Liver (tissue), 9 donors: ENCODE measurements around the gene ITGBL1. TPM values are rescaled to one million over a fixed set of nuclear protein-coding genes. Genes with fewer than 3 reads are reported as not detected.

Experiments used
- DNase-seq: peaks from one replicate; pipeline ENCODE4 v3.0.0-alpha.2; 2017; ENCODE audit warnings: low spot score
- H3K27ac ChIP-seq, 2 donors: one replicate each; pipeline ENCODE4 v1.7.0; 2013; ENCODE audit warnings: inconsistent platforms in 2 of 2, low read length in 2 of 2, control low read depth in 1 of 2, low read depth in 1 of 2, mild to moderate bottlenecking in 1 of 2
- H3K27me3 ChIP-seq, 4 donors: one replicate each; pipeline versions ENCODE4 v1.6.1 to v1.7.0; 2013; ENCODE audit warnings: low read length in 3 of 4, inconsistent platforms in 1 of 4, mild to moderate bottlenecking in 1 of 4, moderate library complexity in 1 of 4; ENCODE audit not compliant: control insufficient read depth in 4 of 4, insufficient read depth in 4 of 4
- H3K36me3 ChIP-seq, 4 donors: one replicate each; pipeline versions ENCODE4 v1.6.1 to v1.7.0; 2013; ENCODE audit warnings: low read length in 3 of 4, mild to moderate bottlenecking in 3 of 4, low read depth in 1 of 4, moderate library complexity in 1 of 4; ENCODE audit not compliant: control insufficient read depth in 4 of 4, insufficient read depth in 3 of 4
- H3K4me1 ChIP-seq, 4 donors: one replicate each; pipeline versions ENCODE4 v1.6.1 to v1.7.0; 2013; ENCODE audit warnings: low read length in 3 of 4, mild to moderate bottlenecking in 3 of 4, moderate library complexity in 1 of 4; ENCODE audit not compliant: control insufficient read depth in 4 of 4, insufficient read depth in 4 of 4
- H3K4me3 ChIP-seq, 3 donors: one replicate each; pipeline versions ENCODE4 v1.6.1 to v1.7.0; 2013; ENCODE audit warnings: low read length in 3 of 3, control low read depth in 1 of 3, low read depth in 1 of 3, mild to moderate bottlenecking in 1 of 3
- H3K9ac ChIP-seq, 2 donors: one replicate each; pipeline ENCODE4 v1.7.0; 2013; ENCODE audit warnings: low read length in 2 of 2, mild to moderate bottlenecking in 2 of 2, moderate library complexity in 2 of 2, control low read depth in 1 of 2, low read depth in 1 of 2
- H3K9me3 ChIP-seq, 4 donors: one replicate each; pipeline versions ENCODE4 v1.6.1 to v1.7.0; 2013; ENCODE audit warnings: low read length in 3 of 4; ENCODE audit not compliant: control insufficient read depth in 4 of 4
- ATF3 ChIP-seq: IDR thresholded peaks from 2 replicates; pipeline ENCODE4 v1.6.1; 2016; ENCODE audit warnings: antibody characterized with exemption
- EGR1 ChIP-seq, 2 donors: IDR thresholded peaks; 2 replicates each; pipeline ENCODE4 v1.6.1; 2016 to 2018; ENCODE audit warnings: antibody characterized with exemption in 2 of 2, low read depth in 2 of 2
- FOXA1 ChIP-seq: IDR thresholded peaks from 2 replicates; pipeline ENCODE4 v1.6.1; 2016; ENCODE audit warnings: antibody characterized with exemption
- GABPA ChIP-seq, 2 donors: IDR thresholded peaks in 1 of 2; conservative IDR thresholded peaks in 1 of 2; 2 replicates each; pipeline ENCODE4 v1.6.1; 2016; ENCODE audit warnings: antibody characterized with exemption in 2 of 2, mild to moderate bottlenecking in 1 of 2, moderate library complexity in 1 of 2
- HNF4A ChIP-seq, 2 donors: conservative IDR thresholded peaks; 2 replicates each; pipeline ENCODE4 v1.6.1; 2016; ENCODE audit warnings: antibody characterized with exemption in 2 of 2, mild to moderate bottlenecking in 2 of 2
- HNF4G ChIP-seq: IDR thresholded peaks from 2 replicates; pipeline ENCODE4 v1.6.1; 2016; ENCODE audit warnings: antibody characterized with exemption
- JUND ChIP-seq, 2 donors: IDR thresholded peaks; 2 replicates each; pipeline ENCODE4 v1.6.1; 2016; ENCODE audit warnings: antibody characterized with exemption in 2 of 2
- RAD21 ChIP-seq, 2 donors: IDR thresholded peaks; 2 replicates each; pipeline ENCODE4 v1.6.1; 2016; ENCODE audit warnings: antibody characterized with exemption in 2 of 2, mild to moderate bottlenecking in 2 of 2
- REST ChIP-seq: IDR thresholded peaks from 2 replicates; pipeline ENCODE4 v1.6.1; 2016; ENCODE audit warnings: antibody characterized with exemption, mild to moderate bottlenecking
- RXRA ChIP-seq, 2 donors: IDR thresholded peaks; 2 replicates each; pipeline ENCODE4 v1.6.1; 2017 to 2018; ENCODE audit warnings: antibody characterized with exemption in 2 of 2, mild to moderate bottlenecking in 1 of 2
- TAF1 ChIP-seq: conservative IDR thresholded peaks from 2 replicates; pipeline ENCODE4 v1.6.1; 2016; ENCODE audit warnings: antibody characterized with exemption, mild to moderate bottlenecking
- YY1 ChIP-seq: IDR thresholded peaks from 2 replicates; pipeline ENCODE4 v1.6.1; 2016; ENCODE audit warnings: antibody characterized with exemption, mild to moderate bottlenecking
- WGBS: extraction: QIAGEN DNeasy Blood & Tissue Kit; methylation state at CpG from one replicate; pipeline ENCODE4 v1.1.7; 2013; 5-methylcytosine and 5-hydroxymethylcytosine counted together
- polyA plus RNA-seq, 2 donors: library from polyadenylated mRNA; stranded (reverse) in 1 of 2; unstranded in 1 of 2; fragments of 200-250 nt in 1 of 2; fragments of >200 nt in 1 of 2; fragmentation: Nextera tagmentation in 1 of 2; extraction: Ambion mirVana in 1 of 2; gene quantifications; one replicate each; pipeline versions ENCODE4 v1.2.1 to v1.2.3, GENCODE V29; 2013 to 2015
- total RNA-seq, 2 donors: library from RNA; depleted of rRNA; stranded (reverse); fragments of >200 nt; gene quantifications; one replicate each; pipeline ENCODE4 v1.2.3, GENCODE V29; 2014
- donor health status: healthy.
- donor health status: healthy.
- donor health status: healthy.
- donor health status: healthy.
- donor health status: healthy.

Gene ITGBL1
- total and polyA plus RNA-seq, 4 donors, result 0.28 to 2.2 (median 1.2) TPM

- Histone ChIP-seq H3K27me3 (no peaks in the 10 kb centered on the region), H3K9me3 (no peaks in the 10 kb centered on the region), H3K9ac (no peak overlapping the region), H3K4me1 (no peaks in the 10 kb centered on the region), H3K4me3 (no peak overlapping the region), H3K27ac (no peak overlapping the region), H3K36me3 (no peaks in the 10 kb centered on the region)
- TF ChIP-seq YY1 (no peak), HNF4A (conservative IDR thresholded peaks at IDR 0.05) (no peak), HNF4G (no peak)
- no peak for DNase-seq
- 85% methylated on average over 3 of the region's 3 CpGs for WGBS
Observed at GRCh38 chr13:101655435-101655834, 203.0 kb downstream of the ITGBL1 start.

- TF ChIP-seq JUND (IDR thresholded peaks at IDR 0.05), result no peak
- TF ChIP-seq RAD21 (IDR thresholded peaks at IDR 0.05), result no peak
- no peak for TF ChIP-seq REST
- Histone ChIP-seq H3K9ac (no peak overlapping the region), H3K27me3 (no peaks in the 10 kb centered on the region), H3K27ac (no peak overlapping the region), H3K4me1 (no peaks in the 10 kb centered on the region), H3K4me3 (no peak overlapping the region), H3K9me3 (no peaks in the 10 kb centered on the region), H3K36me3 (no peaks in the 10 kb centered on the region)
- no peak for DNase-seq
- WGBS, result 96% methylated on average over 2 of the region's 2 CpGs
Observed at GRCh38 chr13:101660711-101661110, 208.2 kb downstream of the ITGBL1 start.

- H3K4me1 ChIP-seq, result no peaks in the 10 kb centered on the region
- 73% methylated on average over 4 of the region's 4 CpGs for WGBS
- no peak overlapping the region for H3K9ac ChIP-seq
- no peaks in the 10 kb centered on the region for H3K36me3 ChIP-seq
- no peak overlapping the region for H3K27ac ChIP-seq
- no peaks in the 10 kb centered on the region for H3K9me3 ChIP-seq
- no peak for DNase-seq
- H3K27me3 ChIP-seq, result no peaks in the 10 kb centered on the region
- H3K4me3 ChIP-seq, result no peak overlapping the region
- TF ChIP-seq GABPA (IDR thresholded peaks at IDR 0.05 in 1 of 2, conservative IDR thresholded peaks at IDR 0.05 in 1 of 2) (no peak), EGR1 (IDR thresholded peaks at IDR 0.05; ENCODE audit: low read depth in 2 of 2) (no peak)
Observed at GRCh38 chr13:101661839-101662238, 209.4 kb downstream of the ITGBL1 start.

GRCh38 chr13:101673360-101674105 lies 221.1 kb downstream of the ITGBL1 start:
- TF ChIP-seq ATF3, result no peak
- TF ChIP-seq RXRA (IDR thresholded peaks at IDR 0.05), result no peak
- no peak for TF ChIP-seq FOXA1
- no peak for TF ChIP-seq TAF1
- no peak for DNase-seq
- H3K27me3 ChIP-seq, result no peaks in the 10 kb centered on the region
- no peak overlapping the region for H3K27ac ChIP-seq
- WGBS, result 77% methylated on average over 4 of the region's 4 CpGs
- H3K4me1 ChIP-seq, result no peaks in the 10 kb centered on the region
- no peak overlapping the region for H3K9ac ChIP-seq
- no peak overlapping the region for H3K4me3 ChIP-seq
- no peaks in the 10 kb centered on the region for H3K36me3 ChIP-seq
- H3K9me3 ChIP-seq, result no peaks in the 10 kb centered on the region
